GM12878 (cell line): Measurements from ENCODE around the gene DHX29. TPM values are rescaled to one million over a fixed set of nuclear protein-coding genes. Genes with fewer than 3 reads are reported as not detected.
"Not testable (repeated sequence)": the region's sequence is repeated elsewhere in the genome, so short reads cannot be mapped to it uniquely, and the experiment has no call there.

Experiments used
- ATAC-seq: fragments of 200-7000 bp; cut with Tn5 transposase; 3 replicates; pipeline ENCODE4 v1.9.1; 2020; ENCODE audit warnings: mild to moderate bottlenecking, moderate library complexity
- BruUV-seq: library from RNA; stranded (reverse); fragments of 400-500 nt; replicated peaks from 2 replicates; lab custom pipeline; 2021; lab: Mats Ljungman, UMichigan
- CTCF ChIA-PET: fragments of 300-600 bp; sonication (Branson Sonifier 250); formaldehyde crosslinking; extraction: SDS; loops from one replicate; lab custom pipeline; 2021; ENCODE audit warnings: inconsistent platforms; lab: Yijun Ruan, JAX
- POLR2A ChIA-PET: fragments of 350-600 bp; formaldehyde crosslinking; extraction: SDS; loops from one replicate; lab custom pipeline; 2021; ENCODE audit warnings: inconsistent platforms; lab: Charles Lee
- RAD21 ChIA-PET: fragments of 300-600 bp; sonication (Branson Sonifier 250); formaldehyde crosslinking; loops from one replicate; lab custom pipeline; 2023; ENCODE audit warnings: antibody characterized with exemption; ENCODE audit not compliant: unreplicated experiment; lab: Charles Lee
- SMC1A ChIA-PET: fragments of 300-600 bp; sonication (Branson Sonifier 250); formaldehyde crosslinking; loops from one replicate; lab custom pipeline; 2023; ENCODE audit not compliant: unreplicated experiment, uncharacterized antibody; lab: Charles Lee
- DNase-seq: peaks from one replicate; pipeline ENCODE4 v3.0.0-alpha.2; 2011; ENCODE audit warnings: low read depth, low spot score
- FAIRE-seq: peaks from 3 replicates; lab custom pipeline; 2011; peaks lifted over from hg19 to GRCh38; lab: Jason Lieb, UNC
- H2AFZ ChIP-seq: 2 replicates; pipeline ENCODE4 v1.6.0; 2011; ENCODE audit warnings: low read depth, low read length, control low read depth; ENCODE audit not compliant: control insufficient read depth
- H3K27ac ChIP-seq: 2 replicates; pipeline ENCODE4 v1.5.1; 2011; ENCODE audit warnings: control low read depth; ENCODE audit not compliant: control insufficient read depth, insufficient read depth
- H3K27me3 ChIP-seq, 2 experiments: replicated peaks in 1 of 2; 2 replicates each; pipeline versions ENCODE4 v1.6.0 to v1.6.1; 2011; ENCODE audit warnings: low read length in 1 of 2; ENCODE audit not compliant: control insufficient read depth in 2 of 2, insufficient read depth in 2 of 2
- H3K36me3 ChIP-seq, 2 experiments: 2 replicates each; pipeline ENCODE4 v1.5.1; 2011; ENCODE audit warnings: low read length in 1 of 2; ENCODE audit not compliant: control insufficient read depth in 2 of 2, insufficient read depth in 2 of 2
- H3K4me1 ChIP-seq: 2 replicates; pipeline ENCODE4 v1.6.1; 2011; ENCODE audit warnings: mild to moderate bottlenecking, low read length, moderate library complexity, mixed read lengths; ENCODE audit not compliant: control insufficient read depth, insufficient read depth
- H3K4me2 ChIP-seq: 2 replicates; pipeline ENCODE4 v1.6.0; 2011; ENCODE audit warnings: control low read depth; ENCODE audit not compliant: control insufficient read depth, insufficient read depth
- H3K4me3 ChIP-seq: fragments of 200-600 bp; sonication (generic); 2 replicates; pipeline ENCODE4 v1.5.1; 2016
- H3K79me2 ChIP-seq: 2 replicates; pipeline ENCODE4 v1.6.0; 2011; ENCODE audit warnings: low read length; ENCODE audit not compliant: control insufficient read depth, insufficient read depth
- H3K9ac ChIP-seq: 2 replicates; pipeline ENCODE4 v1.8.0; 2011; ENCODE audit warnings: low read length, control low read depth, mixed read lengths; ENCODE audit not compliant: control insufficient read depth, insufficient read depth
- H3K9me3 ChIP-seq: replicated peaks from 3 replicates; pipeline ENCODE4 v1.5.1; 2011; ENCODE audit warnings: mild to moderate bottlenecking, low read length; ENCODE audit not compliant: control insufficient read depth, insufficient read depth
- H4K20me1 ChIP-seq: 2 replicates; pipeline ENCODE4 v1.6.0; 2011; ENCODE audit not compliant: control insufficient read depth, insufficient read depth
- IKZF1 ChIP-seq: fragments of 450-650 bp; conservative IDR thresholded peaks from 2 replicates; pipeline ENCODE4 v1.6.1; 2017; ENCODE audit warnings: antibody characterized with exemption, mild to moderate bottlenecking
- TCF3 ChIP-seq: IDR thresholded peaks from 2 replicates; pipeline ENCODE4 v1.6.1; 2012; ENCODE audit warnings: low read depth, mild to moderate bottlenecking, low read length, borderline replicate concordance; ENCODE audit not compliant: insufficient read depth
- WGBS: methylation state at CpG from one replicate; pipeline ENCODE4 v1.1.6; 2016; ENCODE audit warnings: low lambda C conversion rate; ENCODE audit not compliant: insufficient replicate concordance, insufficient coverage; ENCODE audit errors: missing lambda C conversion rate; 5-methylcytosine and 5-hydroxymethylcytosine counted together
- in situ Hi-C: fragments of 300-500 bp; cut with MboI; formaldehyde crosslinking; loops from 9 replicates; pipeline ENCODE4 v1.14.3; 2018; ENCODE audit warnings: mixed read lengths
- intact Hi-C: fragments of 100-400 bp; cut with micrococcal nuclease; formaldehyde crosslinking; loops from one replicate; pipeline ENCODE4 v1.14.2; 2022; ENCODE audit not compliant: unreplicated experiment
- polyA plus RNA-seq, 11 experiments: library from polyadenylated mRNA; depleted of rRNA in 4 of 11; unstranded in 6 of 11; stranded (reverse) in 5 of 11; fragments of >200 nt; fragmentation: Nextera tagmentation in 4 of 11; fragmentation: Illumina TruSeq in 1 of 11; extraction: Ambion mirVana in 4 of 11; extraction: Trizol in 1 of 11; gene quantifications; 1 replicate in 1 of 11; 2 replicates in 10 of 11; pipeline versions ENCODE4 v1.2.1 to v1.2.3, GENCODE V29; 2011 to 2016; ENCODE audit warnings: inconsistent platforms in 2 of 11, missing spikeins in 2 of 11, low read depth in 1 of 11
- total RNA-seq, 4 experiments: library from RNA; depleted of rRNA in 3 of 4; stranded (reverse); fragments of >200 nt in 3 of 4; fragmentation: Illumina TruSeq in 1 of 4; extraction: Trizol in 1 of 4; gene quantifications; 2 replicates each; pipeline versions ENCODE4 v1.2.1 to v1.2.3, GENCODE V29; 2013 to 2021
- TF ChIP-seq, protein P1 (sequence below): fragments of 450-650 bp; formaldehyde crosslinking; IDR thresholded peaks from 2 replicates; pipeline ENCODE4 v1.5.0; 2022; ENCODE audit warnings: mild to moderate bottlenecking, missing genetic modification characterization
- TF ChIP-seq, protein P2 (sequence below): fragments of 450-650 bp; conservative IDR thresholded peaks from 2 replicates; pipeline ENCODE4 v1.6.1; 2017; ENCODE audit warnings: mild to moderate bottlenecking, moderate library complexity

DHX29 gene
- total and polyA plus RNA-seq, 10 of the 15 experiments (the other 5 are each of a cell fraction or from before 2014, with no cell fraction given), result 5.3 to 49.1 (median 17.2) TPM

DNA sequence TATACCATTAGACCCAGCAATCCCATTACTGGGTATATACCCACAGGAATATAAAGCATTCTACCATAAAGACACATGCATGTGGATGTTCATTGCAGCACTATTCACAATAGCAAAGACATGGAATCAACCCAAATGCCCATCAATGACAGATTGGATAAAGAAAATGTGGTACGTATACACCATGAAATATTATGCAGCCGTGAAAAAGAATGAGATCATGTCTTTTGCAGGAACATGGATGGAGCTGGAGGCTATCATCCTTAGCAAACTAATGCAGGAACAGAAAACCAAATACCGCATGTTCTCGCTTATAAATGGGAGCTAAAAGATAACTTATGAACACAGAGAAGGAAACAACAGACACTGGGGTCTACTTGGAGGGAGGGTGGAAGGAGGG is 10.7 kb upstream of the DHX29 start:
- not testable (repeated sequence) for H4K20me1 ChIP-seq
- RAD21 ChIA-PET, result interaction anchor here (1.1 kb wide), 1 partner anchor 11 kb away, joined by 5 read pairs; the partner anchor contains the start of gene DHX29

DNA sequence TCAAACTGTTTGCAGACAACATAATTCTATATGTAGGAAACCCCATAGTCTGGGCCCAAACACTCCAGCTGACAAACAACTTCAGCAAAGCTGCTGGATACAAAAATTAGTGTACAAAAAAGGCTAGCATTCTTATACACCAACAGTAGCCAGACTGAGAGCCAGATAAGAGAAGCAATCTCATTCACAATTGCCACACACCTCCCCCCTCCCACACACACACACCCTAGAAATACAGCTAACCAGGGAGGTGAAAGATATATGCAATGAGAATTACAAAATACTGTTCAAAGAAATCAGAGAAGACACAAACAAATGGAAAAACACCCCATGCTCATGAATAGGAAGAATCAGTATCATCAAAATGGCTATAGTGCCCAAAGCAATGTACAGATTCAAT is 9.3 kb upstream of the DHX29 start:
- no peak overlapping the region for H3K4me3 ChIP-seq
- ATAC-seq (no peak), DNase-seq (no peak), FAIRE-seq (no peak)
- H3K27me3 ChIP-seq, result no peaks in the 10 kb centered on the region
- no peaks in the 10 kb centered on the region for H4K20me1 ChIP-seq
- in situ Hi-C loops (loop anchor here (25.0 kb wide), 1 partner anchor 1870 kb away; no protein-coding TSS in a partner anchor), intact Hi-C loops (no loop called here)
- ChIA-PET POLR2A (interaction anchor here (0.8 kb wide), 1 partner anchor 11 kb away, joined by 3 read pairs; no protein-coding TSS in a partner anchor), RAD21 (no interaction called here), SMC1A (interaction anchor here (0.6 to 1.3 kb wide), 3 partner anchors 9 to 389 kb away, joined by 3 to 4 read pairs (median 3); partner anchors contain the start of gene MTREX), CTCF (interaction anchor here (0.6 to 1.6 kb wide), 3 partner anchors 9 to 375 kb away, joined by 3 to 4 read pairs (median 4); no protein-coding TSS in a partner anchor)
- no peak overlapping the region for H3K9ac ChIP-seq
- TF ChIP-seq, protein P1, sequence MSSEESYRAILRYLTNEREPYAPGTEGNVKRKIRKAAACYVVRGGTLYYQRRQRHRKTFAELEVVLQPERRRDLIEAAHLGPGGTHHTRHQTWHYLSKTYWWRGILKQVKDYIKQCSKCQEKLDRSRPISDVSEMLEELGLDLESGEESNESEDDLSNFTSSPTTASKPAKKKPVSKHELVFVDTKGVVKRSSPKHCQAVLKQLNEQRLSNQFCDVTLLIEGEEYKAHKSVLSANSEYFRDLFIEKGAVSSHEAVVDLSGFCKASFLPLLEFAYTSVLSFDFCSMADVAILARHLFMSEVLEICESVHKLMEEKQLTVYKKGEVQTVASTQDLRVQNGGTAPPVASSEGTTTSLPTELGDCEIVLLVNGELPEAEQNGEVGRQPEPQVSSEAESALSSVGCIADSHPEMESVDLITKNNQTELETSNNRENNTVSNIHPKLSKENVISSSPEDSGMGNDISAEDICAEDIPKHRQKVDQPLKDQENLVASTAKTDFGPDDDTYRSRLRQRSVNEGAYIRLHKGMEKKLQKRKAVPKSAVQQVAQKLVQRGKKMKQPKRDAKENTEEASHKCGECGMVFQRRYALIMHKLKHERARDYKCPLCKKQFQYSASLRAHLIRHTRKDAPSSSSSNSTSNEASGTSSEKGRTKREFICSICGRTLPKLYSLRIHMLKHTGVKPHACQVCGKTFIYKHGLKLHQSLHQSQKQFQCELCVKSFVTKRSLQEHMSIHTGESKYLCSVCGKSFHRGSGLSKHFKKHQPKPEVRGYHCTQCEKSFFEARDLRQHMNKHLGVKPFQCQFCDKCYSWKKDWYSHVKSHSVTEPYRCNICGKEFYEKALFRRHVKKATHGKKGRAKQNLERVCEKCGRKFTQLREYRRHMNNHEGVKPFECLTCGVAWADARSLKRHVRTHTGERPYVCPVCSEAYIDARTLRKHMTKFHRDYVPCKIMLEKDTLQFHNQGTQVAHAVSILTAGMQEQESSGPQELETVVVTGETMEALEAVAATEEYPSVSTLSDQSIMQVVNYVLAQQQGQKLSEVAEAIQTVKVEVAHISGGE, result no peak
- TF ChIP-seq IKZF1, result no peak
- TF ChIP-seq, protein P2, sequence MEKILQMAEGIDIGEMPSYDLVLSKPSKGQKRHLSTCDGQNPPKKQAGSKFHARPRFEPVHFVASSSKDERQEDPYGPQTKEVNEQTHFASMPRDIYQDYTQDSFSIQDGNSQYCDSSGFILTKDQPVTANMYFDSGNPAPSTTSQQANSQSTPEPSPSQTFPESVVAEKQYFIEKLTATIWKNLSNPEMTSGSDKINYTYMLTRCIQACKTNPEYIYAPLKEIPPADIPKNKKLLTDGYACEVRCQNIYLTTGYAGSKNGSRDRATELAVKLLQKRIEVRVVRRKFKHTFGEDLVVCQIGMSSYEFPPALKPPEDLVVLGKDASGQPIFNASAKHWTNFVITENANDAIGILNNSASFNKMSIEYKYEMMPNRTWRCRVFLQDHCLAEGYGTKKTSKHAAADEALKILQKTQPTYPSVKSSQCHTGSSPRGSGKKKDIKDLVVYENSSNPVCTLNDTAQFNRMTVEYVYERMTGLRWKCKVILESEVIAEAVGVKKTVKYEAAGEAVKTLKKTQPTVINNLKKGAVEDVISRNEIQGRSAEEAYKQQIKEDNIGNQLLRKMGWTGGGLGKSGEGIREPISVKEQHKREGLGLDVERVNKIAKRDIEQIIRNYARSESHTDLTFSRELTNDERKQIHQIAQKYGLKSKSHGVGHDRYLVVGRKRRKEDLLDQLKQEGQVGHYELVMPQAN, result no peak
- no peak for TF ChIP-seq TCF3
- H3K4me2 ChIP-seq, result no peak overlapping the region
- H3K27ac ChIP-seq, result no peak overlapping the region
- H3K9me3 ChIP-seq, result peaks cover 11% of the 10 kb centered on the region; the same call in 2 of the 3 replicates
- H3K4me1 ChIP-seq, result no peaks in the 10 kb centered on the region
- H2AFZ ChIP-seq, result no peak overlapping the region
- no peaks in the 10 kb centered on the region; a peak in 2 of 4 replicates for H3K36me3 ChIP-seq
- BruUV-seq, result no TSS peak
- H3K79me2 ChIP-seq, result peaks cover 79% of the 10 kb centered on the region

More for the DNA sequence above, 10.7 kb upstream of the DHX29 start:
- BruUV-seq, result TSS peak; percentile 16
- peaks cover 11% of the 10 kb centered on the region; the same call in 2 of the 3 replicates for H3K9me3 ChIP-seq
- POLR2A ChIA-PET, H3K4me1 ChIP-seq, SMC1A ChIA-PET, DNase-seq, intact Hi-C loops, H3K4me2 ChIP-seq, H2AFZ ChIP-seq, H3K27me3 ChIP-seq, H3K27ac ChIP-seq, H3K9ac ChIP-seq, FAIRE-seq, H3K36me3 ChIP-seq, H3K4me3 ChIP-seq, ATAC-seq: not testable (repeated sequence)
- in situ Hi-C loops, result loop anchor here (25.0 kb wide), 1 partner anchor 1869 kb away; no protein-coding TSS in a partner anchor
- peaks cover 67% of the 10 kb centered on the region for H3K79me2 ChIP-seq
- 100% methylated on average over 4 of the region's 4 CpGs for WGBS
- CTCF ChIA-PET, result interaction anchor here (0.9 kb wide), 1 partner anchor 10 kb away, joined by 4 read pairs; the partner anchor contains the start of genes DHX29 and MTREX
